COLO668 (cell line): ENCODE data around the gene EFNA4.

Experiments
- DNase-seq: peaks from one replicate; lab custom pipeline; 2025; ENCODE audit not compliant: unreplicated experiment; lab: John Stamatoyannopoulos, UW

Gene EFNA4, protein sequence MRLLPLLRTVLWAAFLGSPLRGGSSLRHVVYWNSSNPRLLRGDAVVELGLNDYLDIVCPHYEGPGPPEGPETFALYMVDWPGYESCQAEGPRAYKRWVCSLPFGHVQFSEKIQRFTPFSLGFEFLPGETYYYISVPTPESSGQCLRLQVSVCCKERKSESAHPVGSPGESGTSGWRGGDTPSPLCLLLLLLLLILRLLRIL

DNA sequence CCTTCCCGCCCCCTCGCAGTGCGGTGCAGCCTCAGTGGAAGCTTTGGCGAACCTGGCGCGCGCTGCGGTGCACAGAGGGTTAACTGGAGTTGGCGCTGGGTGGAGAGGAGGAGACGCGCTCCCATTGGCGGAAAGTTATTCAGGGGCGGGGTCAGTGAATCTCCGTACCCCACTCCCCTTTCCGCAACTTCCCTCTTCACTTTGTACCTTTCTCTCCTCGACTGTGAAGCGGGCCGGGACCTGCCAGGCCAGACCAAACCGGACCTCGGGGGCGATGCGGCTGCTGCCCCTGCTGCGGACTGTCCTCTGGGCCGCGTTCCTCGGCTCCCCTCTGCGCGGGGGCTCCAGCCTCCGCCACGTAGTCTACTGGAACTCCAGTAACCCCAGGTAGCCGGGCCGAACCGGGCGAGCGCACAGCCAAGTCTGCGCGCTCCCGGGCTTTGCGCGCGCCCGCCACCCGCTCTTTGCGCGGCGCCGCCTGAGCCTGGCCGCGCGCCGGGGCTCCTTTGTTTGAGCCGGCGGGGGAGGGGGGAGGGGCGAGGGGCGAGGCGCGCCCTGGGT, at the start of gene EFNA4:
EFNA4 (plus strand) TSS at position 191 of the 561 bp plus-strand sequence; CDS start at position 275, 84 bp downstream.
- DNase-seq = peak; percentile 73

DNA sequence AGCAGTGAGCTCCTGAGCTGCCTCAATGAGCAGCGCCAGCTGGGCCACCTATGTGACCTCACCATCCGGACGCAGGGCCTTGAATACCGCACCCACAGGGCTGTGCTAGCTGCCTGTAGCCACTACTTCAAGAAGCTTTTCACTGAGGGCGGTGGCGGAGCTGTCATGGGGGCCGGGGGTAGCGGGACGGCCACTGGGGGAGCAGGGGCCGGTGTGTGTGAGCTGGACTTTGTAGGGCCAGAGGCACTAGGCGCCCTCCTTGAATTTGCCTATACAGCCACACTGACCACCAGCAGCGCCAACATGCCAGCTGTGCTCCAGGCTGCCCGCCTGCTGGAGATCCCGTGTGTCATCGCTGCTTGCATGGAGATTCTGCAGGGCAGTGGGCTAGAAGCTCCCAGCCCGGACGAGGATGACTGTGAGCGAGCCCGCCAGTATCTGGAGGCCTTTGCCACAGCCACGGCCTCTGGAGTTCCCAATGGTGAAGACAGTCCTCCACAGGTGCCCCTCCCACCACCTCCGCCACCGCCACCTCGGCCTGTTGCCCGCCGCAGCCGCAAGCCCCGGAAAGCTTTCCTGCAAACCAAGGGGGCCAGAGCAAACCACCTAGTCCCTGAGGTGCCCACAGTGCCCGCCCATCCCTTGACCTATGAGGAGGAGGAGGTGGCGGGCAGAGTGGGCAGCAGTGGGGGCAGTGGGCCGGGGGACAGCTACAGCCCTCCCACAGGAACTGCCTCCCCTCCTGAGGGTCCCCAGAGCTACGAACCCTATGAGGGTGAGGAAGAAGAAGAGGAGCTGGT, 48.6 kb upstream of the EFNA4 start:
- DNase-seq = no peak

DNA sequence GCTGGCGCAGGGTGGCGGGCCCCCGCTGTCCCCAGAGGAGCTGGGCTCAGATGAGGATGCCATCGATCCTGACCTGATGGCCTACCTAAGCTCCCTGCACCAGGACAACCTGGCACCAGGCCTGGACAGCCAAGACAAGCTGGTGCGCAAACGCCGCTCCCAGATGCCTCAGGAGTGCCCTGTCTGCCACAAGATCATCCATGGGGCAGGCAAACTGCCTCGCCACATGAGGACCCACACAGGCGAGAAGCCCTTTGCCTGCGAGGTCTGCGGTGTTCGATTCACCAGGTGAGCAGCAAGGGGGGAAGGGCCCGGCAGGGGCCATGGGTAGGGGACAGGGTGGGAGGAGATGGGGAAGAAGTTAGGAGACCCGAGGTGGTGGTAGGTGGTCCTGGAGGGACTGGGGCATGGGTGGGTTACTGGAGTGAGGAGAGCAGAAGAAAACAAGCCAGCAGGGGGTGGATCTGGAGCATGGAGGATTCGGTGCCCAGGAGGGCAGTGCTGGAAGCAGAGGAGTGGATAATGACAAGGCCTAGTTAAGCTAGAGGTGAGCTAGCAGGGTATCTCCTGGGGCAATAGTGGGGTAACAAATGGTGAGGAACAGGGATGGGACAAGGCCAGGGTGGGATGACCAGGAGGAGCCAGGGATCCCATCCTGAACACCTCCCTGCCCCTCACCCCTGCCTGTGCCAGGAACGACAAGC, 47.9 kb upstream of the EFNA4 start:
- no peak for DNase-seq

DNA sequence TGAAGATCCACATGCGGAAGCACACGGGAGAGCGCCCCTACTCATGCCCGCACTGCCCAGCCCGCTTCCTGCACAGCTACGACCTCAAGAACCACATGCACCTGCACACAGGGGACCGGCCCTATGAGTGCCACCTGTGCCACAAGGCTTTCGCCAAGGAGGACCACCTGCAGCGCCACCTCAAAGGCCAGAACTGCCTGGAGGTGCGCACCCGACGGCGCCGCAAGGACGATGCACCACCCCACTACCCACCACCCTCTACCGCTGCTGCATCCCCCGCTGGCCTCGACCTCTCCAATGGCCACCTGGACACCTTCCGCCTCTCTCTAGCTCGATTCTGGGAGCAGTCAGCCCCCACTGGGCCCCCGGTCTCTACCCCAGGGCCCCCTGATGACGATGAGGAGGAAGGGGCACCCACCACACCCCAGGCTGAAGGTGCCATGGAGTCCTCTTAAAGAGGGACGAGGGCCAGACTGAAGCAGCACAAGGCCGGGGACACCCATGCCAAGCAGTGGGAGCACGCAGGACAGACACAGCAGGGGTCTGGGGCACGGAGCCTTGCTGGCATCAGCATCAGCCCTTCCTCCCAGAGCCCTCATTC, 47.2 kb upstream of the EFNA4 start:
- no peak for DNase-seq

DNA sequence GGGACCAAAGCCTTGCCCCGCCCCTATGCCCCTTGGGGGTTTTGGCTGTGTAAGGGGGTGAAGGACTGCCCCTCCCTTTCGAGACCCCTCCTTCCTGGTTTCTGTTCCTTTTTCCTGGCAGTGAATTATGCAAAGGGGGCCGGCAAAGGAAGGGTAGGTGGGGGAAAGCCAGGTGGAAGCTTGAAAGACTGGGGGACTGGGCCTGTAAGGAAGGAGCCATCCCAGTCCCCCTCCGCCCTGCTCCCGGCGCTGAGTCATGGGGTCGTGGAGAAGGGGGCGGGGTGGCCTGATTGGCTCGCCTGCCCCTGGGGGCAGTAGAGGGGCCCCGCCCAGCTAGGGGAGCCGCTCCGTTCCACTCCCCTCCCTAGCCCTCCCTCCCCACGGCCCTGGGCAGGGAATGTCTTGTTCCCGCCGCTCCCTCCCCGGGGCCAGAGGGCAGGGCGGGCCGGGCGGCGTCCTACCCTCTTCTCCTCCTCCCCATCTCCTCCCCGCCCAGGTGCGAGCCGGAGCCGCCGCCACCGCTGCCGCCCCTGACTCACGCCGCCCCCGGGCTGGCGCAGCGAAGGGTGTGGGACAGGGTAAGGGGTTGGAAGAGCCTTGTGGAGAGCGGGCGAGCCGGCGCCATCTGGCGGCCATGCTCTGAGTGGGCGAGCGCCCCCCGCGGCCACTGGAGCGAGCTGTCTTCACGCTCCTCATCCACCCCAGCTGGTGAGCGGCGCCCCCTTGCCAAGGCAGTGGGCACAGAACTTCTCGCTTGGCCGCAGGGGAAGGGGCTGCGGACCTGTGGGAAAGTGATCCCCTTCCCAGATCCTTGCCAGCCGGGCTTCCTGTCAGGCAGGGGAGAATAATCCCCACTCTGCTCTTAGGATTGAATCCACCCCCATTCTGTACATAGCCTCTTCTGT, 46.2 kb upstream of the EFNA4 start:
- DNase-seq = peak; percentile 92

DNA sequence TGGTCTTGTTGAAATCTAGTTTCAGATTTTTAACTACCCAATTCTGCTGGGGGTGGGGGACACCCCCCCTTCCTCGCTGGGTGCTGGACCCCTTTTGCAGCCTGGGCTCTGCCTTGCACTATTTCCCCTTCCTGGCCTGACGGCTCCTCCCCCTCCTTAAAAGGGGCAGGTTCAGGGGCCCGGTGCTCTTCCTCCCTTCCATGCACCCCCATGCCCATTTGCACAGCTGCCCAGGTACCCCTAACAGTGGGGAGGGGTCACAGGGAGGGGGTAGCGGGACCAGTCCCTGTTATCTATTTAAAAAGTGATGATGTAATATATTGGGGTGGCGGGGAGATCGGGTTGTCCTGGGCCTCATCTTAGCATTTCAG, 45.6 kb upstream of the EFNA4 start:
- no peak for DNase-seq

DNA sequence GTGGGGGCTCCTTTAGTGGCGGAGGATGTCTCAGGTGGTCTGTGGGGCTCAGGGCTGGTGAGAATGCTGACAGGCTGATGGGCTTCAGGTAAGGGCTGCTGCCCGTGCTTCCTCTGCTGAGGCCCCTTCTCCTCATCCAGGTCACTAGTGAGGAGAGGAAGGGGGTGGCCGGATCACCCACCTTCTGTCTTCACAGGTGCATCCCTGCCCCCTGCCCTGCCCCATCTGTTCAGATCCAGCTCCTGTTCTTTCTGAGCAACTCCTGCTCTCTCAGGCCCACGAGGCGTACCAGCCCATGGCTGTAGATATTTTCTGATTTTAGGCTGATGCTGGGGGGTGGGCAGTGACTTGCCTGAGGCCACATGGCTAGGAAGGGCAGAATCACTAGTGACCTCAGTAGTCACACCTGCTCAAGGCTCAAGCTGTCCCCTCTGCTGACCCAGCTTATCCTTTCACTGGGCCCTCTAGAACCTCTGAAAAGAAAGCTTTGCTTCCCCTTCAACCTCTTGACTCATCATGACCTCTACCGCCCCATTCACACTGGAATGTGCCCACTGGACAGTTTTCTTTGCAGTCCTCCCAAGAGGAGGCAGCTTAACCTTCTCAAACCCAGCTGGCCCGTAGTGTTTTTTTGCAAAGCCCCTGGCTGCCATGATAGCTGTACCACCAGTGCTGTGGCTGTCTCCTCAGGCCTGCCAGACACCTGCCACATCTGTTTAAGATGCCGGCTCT, 44.8 kb upstream of the EFNA4 start:
- DNase-seq = no peak

DNA sequence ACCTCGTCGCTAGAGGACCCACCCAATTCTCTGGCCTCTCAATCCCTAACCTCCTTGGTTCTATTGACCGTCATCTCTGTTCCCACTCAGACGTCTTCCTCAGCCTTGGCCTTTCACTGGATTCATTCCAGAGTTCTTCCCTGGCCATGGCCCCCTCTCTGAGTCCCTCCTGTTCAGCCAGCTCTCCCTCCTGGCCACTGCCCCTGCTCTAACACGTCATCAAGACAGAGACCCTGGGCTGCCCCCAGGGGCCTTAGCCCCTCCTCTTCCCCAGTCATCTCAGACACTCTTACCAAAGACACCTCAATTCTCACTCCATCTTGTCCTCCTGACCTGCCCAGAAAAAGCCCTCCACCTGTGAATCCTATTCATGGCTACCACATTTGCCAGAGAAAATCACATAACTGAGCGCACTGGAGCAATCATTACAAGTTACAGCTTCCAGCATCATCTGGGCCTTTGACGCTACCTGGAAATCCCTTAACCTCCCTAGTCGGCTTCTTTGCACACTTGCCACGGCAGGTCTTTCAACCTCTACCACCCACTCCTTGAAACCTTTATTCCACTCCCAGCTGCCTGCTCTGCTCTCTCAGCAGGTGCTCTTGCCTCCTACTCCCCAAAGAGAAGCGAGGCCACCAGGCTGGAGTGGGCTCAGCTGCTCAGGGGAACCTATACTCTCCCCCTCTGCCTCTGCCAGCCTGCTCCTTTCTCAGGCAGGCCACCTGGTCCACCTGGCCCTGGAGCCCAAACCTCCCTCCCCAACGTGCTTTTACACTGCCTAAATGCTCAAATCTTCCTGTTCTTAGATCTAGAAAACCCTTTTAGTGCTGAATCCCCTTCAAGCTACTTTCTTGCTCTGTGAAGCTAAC, 43.9 kb upstream of the EFNA4 start:
- peak; percentile 30 for DNase-seq

DNA sequence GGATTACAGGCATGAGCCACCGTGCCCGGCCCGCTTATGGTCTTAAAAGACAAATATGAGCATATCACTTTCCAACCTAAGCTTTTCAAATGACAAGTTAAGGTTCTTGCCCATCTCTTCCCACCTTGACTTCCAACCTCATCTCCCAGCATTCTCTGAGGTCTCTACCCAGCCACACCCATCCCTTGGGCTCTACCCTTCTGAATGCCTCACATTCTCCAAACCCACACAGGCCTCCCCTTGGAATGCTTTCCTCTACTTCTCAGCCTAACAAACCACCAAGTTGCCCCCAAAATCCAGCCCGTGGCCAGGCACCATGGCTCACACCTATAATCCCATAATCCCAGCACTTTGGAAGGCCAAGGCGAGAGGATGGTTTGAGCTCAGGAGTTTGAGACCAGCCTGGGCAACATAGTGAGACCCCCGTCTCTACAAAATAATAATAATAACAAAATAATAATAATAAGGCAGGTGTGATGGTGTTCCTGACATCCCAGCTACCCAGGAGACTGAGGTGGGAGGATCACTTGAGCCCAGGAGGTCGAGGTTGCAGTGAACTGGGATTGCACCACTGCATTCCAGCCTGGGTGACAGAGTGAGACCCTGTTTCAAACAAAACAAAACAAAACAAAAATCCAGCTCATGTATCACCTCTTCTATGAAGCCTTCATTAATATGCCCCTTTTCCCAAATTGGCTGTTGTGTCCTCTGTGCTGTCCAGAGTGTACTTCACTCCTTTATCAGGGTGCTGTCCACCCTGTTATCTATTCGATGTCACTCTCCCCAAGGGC, 41.2 kb upstream of the EFNA4 start:
- no peak for DNase-seq

DNA sequence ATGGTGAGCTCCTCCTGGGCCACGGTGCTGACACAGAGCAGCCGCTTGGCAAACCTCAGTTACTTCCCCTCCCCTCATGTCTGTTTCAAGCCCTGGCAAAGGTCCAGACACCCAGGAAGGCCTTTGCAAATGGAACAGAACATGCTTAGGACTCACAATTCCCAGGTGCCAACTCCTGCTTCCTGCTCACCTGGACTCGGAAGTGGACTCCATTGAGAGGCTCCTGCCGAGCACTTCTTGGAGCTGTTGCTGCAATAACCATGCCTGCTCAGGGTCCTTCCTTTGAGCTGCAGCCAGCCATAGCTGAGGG, 40.7 kb upstream of the EFNA4 start:
- DNase-seq = peak; percentile 43

DNA sequence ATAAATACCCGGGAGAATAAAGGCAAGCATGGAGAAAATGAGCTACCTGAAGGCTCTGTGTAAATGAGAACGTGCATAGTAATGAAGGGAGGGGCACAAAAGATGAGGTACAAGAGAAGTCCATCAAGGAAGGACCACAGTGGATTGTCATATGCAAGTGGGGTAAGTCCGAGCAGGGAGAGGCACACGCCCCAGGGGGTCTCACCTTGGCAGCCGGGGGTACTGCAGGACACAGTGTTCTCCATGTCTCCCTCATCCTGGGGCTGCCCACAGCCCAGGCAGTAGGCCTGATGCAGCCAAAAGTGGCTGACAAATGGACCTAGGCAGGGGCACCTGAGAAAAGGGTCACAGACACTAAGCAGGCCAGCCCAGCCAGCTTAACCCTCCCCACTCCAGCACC, 39.9 kb upstream of the EFNA4 start:
- no peak for DNase-seq

DNA sequence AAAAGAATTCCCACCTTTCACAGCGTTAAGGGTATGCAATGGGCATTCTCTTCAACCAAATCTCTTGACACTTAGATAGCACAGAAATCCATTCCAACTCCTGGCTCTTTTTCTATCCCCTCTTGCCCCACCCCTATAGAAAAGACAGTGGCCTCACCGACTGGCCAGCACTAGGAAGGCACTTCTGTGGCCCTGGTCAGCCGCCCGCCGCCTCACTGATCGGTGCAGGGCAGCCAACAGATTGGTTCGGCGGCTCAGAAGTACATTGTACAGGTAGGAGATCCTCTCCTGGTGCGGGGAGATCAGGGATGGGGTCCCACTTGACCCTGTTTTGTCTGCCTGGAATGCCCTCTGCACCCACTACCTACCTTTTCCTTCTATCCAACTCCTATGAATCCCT, 39.2 kb upstream of the EFNA4 start:
- no peak for DNase-seq

DNA sequence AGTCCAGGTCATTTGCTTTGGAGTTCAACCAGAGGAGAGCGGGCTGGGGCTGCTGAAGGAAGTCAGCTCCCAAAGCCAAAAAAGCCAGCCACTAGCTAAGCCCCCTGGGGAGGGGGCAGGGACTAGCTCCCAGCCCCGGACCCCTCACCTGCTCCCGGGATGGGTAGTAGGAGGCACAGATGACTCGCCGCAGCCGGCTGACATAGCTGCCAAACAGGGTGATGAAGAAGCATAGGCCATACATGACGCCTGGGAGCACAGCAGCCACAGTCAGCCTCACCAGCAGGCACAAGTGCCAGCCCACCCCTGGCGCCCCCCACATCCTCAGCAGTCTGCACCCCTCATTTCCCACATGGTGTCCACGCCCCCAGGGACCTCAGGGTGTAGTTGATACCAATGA, 37.4 kb upstream of the EFNA4 start:
- no peak for DNase-seq

DNA sequence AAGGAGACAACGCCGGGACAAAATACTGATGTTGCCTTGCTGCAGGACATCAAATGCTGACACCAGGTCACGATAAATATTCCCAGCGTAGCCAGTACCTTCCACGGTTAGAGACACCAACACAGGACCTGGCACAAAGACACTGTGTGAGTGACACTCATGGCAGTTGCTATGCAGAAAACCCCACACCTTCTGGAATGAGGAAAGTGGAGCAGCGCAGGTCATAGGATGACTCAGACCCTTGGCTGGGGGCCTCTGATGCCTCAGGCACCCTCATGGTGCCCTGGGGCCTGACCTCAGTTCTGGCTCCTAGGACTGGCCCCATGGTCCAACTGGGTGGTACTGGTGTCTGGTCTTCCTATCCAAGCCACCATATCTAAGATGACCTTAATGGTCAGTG, 37.0 kb upstream of the EFNA4 start:
- DNase-seq = no peak

DNA sequence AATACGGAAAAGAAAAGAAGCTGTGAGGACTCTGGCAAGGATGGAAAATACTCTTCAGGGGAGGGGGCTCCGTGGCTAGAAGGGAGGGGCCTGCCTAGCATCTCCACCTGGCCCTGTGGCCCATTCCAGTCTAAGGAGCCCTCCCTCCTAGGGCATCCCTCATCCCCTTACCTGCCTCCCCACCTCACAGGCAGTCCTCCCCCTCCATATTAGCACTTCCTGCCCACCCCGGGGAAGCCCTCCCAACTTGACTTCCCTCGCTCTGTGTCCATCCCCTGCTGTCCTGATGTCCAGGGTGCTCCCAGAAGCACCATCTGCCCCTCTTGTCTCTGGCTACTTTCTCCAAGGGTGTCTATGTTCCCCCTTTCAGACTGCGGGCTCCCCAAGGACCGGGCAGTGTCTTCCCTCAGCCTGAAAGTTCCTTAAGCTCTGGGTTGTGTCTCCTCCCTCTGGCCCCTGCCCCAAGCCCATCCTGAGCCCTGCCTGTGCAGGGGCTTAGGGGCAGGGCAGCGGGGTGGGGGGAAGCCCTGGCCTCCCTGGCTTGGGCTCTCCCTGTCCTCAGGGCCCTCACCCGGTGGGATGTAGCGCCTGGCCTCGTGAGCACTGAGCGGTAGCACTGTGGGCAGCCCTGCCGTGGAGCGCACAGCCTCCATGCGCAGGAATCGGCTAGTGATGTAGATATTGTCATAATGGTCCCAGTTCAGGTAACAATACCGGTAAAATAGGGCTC, 33.9 kb upstream of the EFNA4 start:
- DNase-seq = no peak

DNA sequence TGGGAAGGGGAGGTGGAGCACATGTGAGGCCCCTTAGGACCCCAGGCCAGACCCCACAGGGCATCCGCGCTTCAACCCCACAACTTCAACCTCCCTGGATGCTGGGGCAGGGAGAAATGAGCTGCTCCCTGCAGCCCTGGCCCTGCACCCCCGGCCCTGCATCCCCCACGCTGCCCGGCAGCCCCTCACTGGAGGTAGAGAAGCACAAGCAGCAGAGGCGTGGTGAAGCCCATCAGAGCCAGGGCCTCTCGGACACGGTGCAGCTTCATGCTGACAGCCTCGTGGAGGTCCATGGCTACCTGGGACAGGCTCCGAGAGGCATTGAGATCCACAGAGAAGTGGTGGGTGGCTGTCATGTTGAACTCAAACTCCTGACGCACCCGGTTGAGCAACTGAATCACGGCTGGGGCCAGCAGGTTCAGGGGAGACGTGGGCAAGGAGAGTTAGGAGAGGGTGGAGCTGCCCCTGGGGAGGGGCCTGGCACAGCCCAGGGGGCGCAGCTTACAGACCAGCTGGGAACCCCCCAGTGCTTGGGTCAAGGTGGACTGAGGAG, 33.2 kb upstream of the EFNA4 start:
- DNase-seq = no peak

DNA sequence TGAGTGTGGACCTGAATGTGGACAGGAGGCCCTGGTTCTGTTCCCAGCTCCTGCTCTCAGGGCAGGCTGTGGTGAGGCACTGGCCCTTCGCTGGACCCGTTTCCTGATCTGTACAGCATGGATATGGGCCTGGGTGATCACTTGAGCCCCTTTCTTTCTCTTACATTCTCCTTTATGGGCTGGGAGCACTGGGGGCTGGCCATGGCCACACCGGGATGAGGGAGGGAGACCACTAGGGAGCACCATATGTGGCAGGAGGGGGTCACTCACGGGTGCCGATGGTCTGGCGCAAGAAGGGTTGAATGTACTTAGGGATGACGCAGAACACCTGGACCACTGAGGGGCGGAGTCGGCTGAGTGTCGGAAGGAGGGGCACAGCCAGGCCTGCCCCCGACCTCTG, 32.6 kb upstream of the EFNA4 start:
- no peak for DNase-seq
